HFF-Myc (cell line): ENCODE data around the gene DMRTC2.

ENCODE experiments used
- DNase-seq: peaks from one replicate; pipeline ENCODE4 v3.0.0-alpha.2; 2011; ENCODE audit warnings: low read depth; ENCODE audit errors: extremely low read depth
- H3K4me3 ChIP-seq: replicated peaks from 2 replicates; pipeline ENCODE4 v1.5.1; 2011; ENCODE audit warnings: low read depth, mild to moderate bottlenecking, control low read depth, low read length
- CTCF ChIP-seq: IDR thresholded peaks from 2 replicates; pipeline ENCODE4 v1.5.1; 2012; ENCODE audit warnings: mild to moderate bottlenecking, low read depth, low read length, control low read depth; ENCODE audit errors: missing control alignments

DMRTC2 gene

DNA sequence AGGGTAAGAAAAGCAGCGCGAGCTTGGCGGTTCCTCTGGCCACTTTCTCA is at the start of gene DMRTC2:
DMRTC2 (plus strand) TSS at position 42 of the 50 bp plus-strand sequence. CDS start 2,387 bp downstream, outside the sequence.
- TF ChIP-seq CTCF = no peak
- no peak for DNase-seq
- H3K4me3 ChIP-seq = no peak within 1 kb of the TSS

GRCh38 chr19:41796362-41796761 is 48.5 kb upstream of the DMRTC2 start, which contains the start of gene CEACAM3:
TSS of gene CEACAM3 (plus strand) at chr19:41796587. CDS start at chr19:41796678, 91 bp downstream.
- no peak for DNase-seq
- H3K4me3 ChIP-seq = no peak within 1 kb of the TSS
- TF ChIP-seq CTCF = no peak

GRCh38 chr19:41796901-41797300 is 47.9 kb upstream of the DMRTC2 start:
- DNase-seq = no peak
- no peak for TF ChIP-seq CTCF
- no peak overlapping the region for H3K4me3 ChIP-seq

GRCh38 chr19:41799444-41800000 is 45.3 kb upstream of the DMRTC2 start:
- no peak for TF ChIP-seq CTCF
- no peak overlapping the region for H3K4me3 ChIP-seq
- DNase-seq = no peak

GRCh38 chr19:41801031-41801430 is 43.8 kb upstream of the DMRTC2 start:
- no peak for TF ChIP-seq CTCF
- no peak for DNase-seq
- no peak overlapping the region for H3K4me3 ChIP-seq

DNA sequence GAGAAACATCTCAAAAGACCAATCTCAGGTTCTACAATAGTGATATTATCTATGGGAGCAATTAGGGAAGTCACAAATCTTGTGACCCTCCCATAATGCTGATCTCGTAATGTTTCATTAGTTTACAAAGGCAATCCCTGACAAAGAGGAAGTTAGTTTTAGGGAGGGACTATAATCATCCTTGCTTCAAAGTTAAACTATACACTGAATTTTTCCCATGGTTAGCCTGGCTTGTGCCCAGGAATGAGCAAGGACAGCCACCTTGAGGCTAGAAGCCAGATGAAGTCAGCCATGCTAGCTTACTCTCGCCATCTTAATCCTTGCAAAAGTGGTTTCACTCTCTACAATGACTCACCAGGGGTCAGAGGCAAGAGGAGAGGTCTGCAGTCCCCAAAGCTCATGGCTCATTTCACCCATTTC is 43.0 kb upstream of the DMRTC2 start:
- no peak for DNase-seq
- no peak for TF ChIP-seq CTCF
- no peak overlapping the region for H3K4me3 ChIP-seq

DNA sequence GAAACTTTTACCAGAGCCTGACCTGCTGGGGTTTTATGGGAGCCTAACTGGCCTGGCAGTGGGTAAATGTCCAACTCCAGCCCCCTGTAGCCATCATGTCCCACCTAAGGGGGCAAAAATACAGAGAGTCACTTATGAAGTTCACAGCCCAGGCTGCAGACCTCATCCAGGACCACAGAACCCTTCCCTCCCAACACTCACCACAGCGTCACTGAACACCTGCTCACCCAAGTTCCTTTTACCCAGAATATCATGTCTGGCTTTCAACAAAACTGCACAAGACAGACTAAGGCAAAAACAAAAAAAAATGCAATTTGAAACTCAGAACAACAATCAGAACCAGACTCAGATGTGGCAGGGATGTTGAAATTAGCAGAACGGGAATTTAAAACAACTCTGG is 42.1 kb upstream of the DMRTC2 start:
- DNase-seq = no peak
- no peak overlapping the region for H3K4me3 ChIP-seq
- no peak for TF ChIP-seq CTCF
